ENCODE data around the gene PACRG.

Gene PACRG

DNA sequence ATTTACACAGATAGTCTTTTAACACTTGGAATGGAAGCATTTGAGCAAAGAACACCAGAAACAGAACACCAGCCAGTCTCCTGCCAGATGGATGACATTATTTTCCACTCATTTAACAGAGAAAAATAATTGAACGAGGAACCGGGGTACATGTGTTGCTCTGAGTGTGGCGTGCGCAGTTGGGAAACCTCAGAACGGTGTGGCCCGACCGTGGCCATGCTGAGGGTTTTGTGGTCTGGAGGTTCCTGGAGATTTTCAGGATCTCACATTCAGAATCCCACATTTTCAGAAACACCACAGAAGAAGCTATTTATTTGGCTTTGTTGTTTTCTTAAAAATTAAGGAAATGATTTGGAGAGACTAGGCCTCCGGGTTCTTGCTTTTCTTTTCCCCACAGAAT lies 559.9 kb downstream of the PACRG start:
- Histone ChIP-seq H3K27me3 (ENCODE audit: insufficient read depth, low read depth) (no peaks in the 10 kb centered on the region), H4K20me1 (ENCODE audit: insufficient read depth) (no peaks in the 10 kb centered on the region), H3K27ac (no peak overlapping the region), H3K4me3 (IDR thresholded peaks at IDR 0.05; ENCODE audit: insufficient read depth, low read depth, low read length) (no peak overlapping the region), H3K9ac (no peak overlapping the region), H3K4me2 (no peak overlapping the region), H3K79me2 (ENCODE audit: insufficient read depth, low read depth) (no peaks in the 10 kb centered on the region), H3K4me1 (ENCODE audit: low read depth, poor library complexity, severe bottlenecking) (no peaks in the 10 kb centered on the region), H3K36me3 (ENCODE audit: insufficient read depth) (no peaks in the 10 kb centered on the region), H2AFZ (ENCODE audit: low read depth) (no peak overlapping the region)
- TF ChIP-seq, protein P1, sequence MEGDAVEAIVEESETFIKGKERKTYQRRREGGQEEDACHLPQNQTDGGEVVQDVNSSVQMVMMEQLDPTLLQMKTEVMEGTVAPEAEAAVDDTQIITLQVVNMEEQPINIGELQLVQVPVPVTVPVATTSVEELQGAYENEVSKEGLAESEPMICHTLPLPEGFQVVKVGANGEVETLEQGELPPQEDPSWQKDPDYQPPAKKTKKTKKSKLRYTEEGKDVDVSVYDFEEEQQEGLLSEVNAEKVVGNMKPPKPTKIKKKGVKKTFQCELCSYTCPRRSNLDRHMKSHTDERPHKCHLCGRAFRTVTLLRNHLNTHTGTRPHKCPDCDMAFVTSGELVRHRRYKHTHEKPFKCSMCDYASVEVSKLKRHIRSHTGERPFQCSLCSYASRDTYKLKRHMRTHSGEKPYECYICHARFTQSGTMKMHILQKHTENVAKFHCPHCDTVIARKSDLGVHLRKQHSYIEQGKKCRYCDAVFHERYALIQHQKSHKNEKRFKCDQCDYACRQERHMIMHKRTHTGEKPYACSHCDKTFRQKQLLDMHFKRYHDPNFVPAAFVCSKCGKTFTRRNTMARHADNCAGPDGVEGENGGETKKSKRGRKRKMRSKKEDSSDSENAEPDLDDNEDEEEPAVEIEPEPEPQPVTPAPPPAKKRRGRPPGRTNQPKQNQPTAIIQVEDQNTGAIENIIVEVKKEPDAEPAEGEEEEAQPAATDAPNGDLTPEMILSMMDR (conservative IDR thresholded peaks at IDR 0.05; ENCODE audit: low read depth, low read length), result no peak

GRCh38 chr6:163288066-163288465 lies 560.3 kb downstream of the PACRG start:
- TF ChIP-seq, protein P1 (conservative IDR thresholded peaks at IDR 0.05; ENCODE audit: low read depth, low read length), result no peak
- H3K4me1 ChIP-seq (ENCODE audit: low read depth, poor library complexity, severe bottlenecking), result no peaks in the 10 kb centered on the region
- H3K27ac ChIP-seq, result no peak overlapping the region
- no peak overlapping the region for H3K9ac ChIP-seq
- no peak overlapping the region for H2AFZ ChIP-seq (ENCODE audit: low read depth)
- H3K79me2 ChIP-seq (ENCODE audit: insufficient read depth, low read depth), result no peaks in the 10 kb centered on the region
- H3K36me3 ChIP-seq (ENCODE audit: insufficient read depth), result no peaks in the 10 kb centered on the region
- H3K4me2 ChIP-seq, result no peak overlapping the region
- H3K4me3 ChIP-seq (IDR thresholded peaks at IDR 0.05; ENCODE audit: insufficient read depth, low read depth, low read length), result no peak overlapping the region
- H3K27me3 ChIP-seq (ENCODE audit: insufficient read depth, low read depth), result no peaks in the 10 kb centered on the region
- H4K20me1 ChIP-seq (ENCODE audit: insufficient read depth), result no peaks in the 10 kb centered on the region

DNA sequence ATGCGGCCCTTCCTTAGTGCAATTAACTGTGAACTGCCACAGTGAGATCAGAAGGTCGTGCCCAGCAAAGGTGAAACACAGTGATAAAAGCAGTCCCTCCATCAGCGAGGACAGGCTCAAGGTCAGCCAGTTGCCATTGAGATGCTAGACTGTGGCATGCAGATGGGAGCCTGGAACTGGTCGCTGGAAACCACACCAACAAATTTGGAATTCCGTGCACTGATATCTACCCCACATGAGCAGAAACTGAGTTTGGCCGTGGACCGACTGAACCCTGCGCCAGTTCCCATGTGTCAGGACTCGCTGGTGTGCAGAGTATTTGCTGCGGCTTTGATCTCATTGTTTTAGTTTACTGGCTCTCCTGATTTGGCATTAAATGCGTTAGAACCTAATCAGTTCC lies 561.1 kb downstream of the PACRG start:
- Histone ChIP-seq H3K4me3 (IDR thresholded peaks at IDR 0.05; ENCODE audit: insufficient read depth, low read depth, low read length) (no peak overlapping the region), H3K27ac (no peak overlapping the region), H3K79me2 (ENCODE audit: insufficient read depth, low read depth) (no peaks in the 10 kb centered on the region), H3K4me1 (ENCODE audit: low read depth, poor library complexity, severe bottlenecking) (no peaks in the 10 kb centered on the region), H3K4me2 (no peak overlapping the region), H4K20me1 (ENCODE audit: insufficient read depth) (no peaks in the 10 kb centered on the region), H3K36me3 (ENCODE audit: insufficient read depth) (no peaks in the 10 kb centered on the region), H3K27me3 (ENCODE audit: insufficient read depth, low read depth) (no peaks in the 10 kb centered on the region), H3K9ac (no peak overlapping the region), H2AFZ (ENCODE audit: low read depth) (no peak overlapping the region)
- TF ChIP-seq, protein P1 (conservative IDR thresholded peaks at IDR 0.05; ENCODE audit: low read depth, low read length), result no peak

GRCh38 chr6:163289447-163289846 lies 561.7 kb downstream of the PACRG start:
- no peaks in the 10 kb centered on the region for H3K79me2 ChIP-seq (ENCODE audit: insufficient read depth, low read depth)
- no peaks in the 10 kb centered on the region for H3K27me3 ChIP-seq (ENCODE audit: insufficient read depth, low read depth)
- TF ChIP-seq, protein P1 (conservative IDR thresholded peaks at IDR 0.05; ENCODE audit: low read depth, low read length), result no peak
- no peaks in the 10 kb centered on the region for H3K4me1 ChIP-seq (ENCODE audit: low read depth, poor library complexity, severe bottlenecking)
- no peak overlapping the region for H3K4me3 ChIP-seq (IDR thresholded peaks at IDR 0.05; ENCODE audit: insufficient read depth, low read depth, low read length)
- H3K36me3 ChIP-seq (ENCODE audit: insufficient read depth), result no peaks in the 10 kb centered on the region
- H3K9ac ChIP-seq, result no peak overlapping the region
- H3K4me2 ChIP-seq, result no peak overlapping the region
- H2AFZ ChIP-seq (ENCODE audit: low read depth), result no peak overlapping the region
- H4K20me1 ChIP-seq (ENCODE audit: insufficient read depth), result no peaks in the 10 kb centered on the region
- no peak overlapping the region for H3K27ac ChIP-seq
